Measurements from ENCODE around the gene SPCS2.
"Not testable (repeated sequence)": the region's sequence is repeated elsewhere in the genome, so short reads cannot be mapped to it uniquely, and the experiment has no call there.

The SPCS2 gene

GRCh38 chr11:75004215-75004614 lies 55.1 kb downstream of the SPCS2 start:
- DNase-seq = no peak

DNA sequence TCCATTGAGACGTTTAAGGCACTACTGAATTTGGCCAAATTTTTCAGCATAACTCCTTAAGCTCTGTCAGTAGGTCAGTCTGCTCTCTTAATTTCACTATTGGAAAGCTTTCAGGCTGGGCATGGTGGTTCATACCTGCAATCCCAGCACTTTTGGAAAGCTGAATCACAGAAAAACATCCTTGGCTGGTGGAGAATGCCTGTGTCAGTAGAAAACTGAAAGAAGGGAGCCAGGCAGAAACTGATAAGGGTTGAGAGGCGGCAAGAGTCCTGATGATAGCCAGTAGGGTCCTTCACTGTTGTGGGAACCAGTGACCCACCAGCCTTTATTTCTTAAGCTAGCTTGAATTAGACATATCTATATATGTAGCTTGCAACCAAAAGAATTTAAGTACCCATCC lies 62.3 kb downstream of the SPCS2 start:
- no peak for DNase-seq

GRCh38 chr11:75011872-75012271 lies 62.8 kb downstream of the SPCS2 start:
- DNase-seq = no peak

GRCh38 chr11:75013051-75013450 lies 64.0 kb downstream of the SPCS2 start:
- DNase-seq = no peak

- no peak for DNase-seq
Observed at GRCh38 chr11:75014129-75014528, 65.1 kb downstream of the SPCS2 start.

DNA sequence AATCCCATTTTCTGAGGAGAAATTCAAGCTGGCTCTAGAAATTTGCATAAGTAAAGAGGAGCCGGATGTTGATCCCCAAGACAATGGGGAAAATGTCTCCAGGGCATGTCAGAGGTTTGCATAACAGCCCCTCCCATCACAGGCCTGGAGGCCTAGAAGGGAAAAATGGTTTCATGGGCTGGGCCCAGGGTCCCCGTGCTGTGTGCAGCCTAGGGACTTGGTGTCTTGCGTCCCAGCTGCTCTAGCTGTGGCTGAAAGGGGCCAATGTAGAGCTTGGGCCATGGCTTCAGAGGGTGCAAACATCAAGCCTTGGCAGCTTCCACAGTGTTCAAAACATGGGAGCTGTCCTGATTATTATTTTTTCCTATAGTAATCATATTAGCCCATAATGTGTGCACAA lies 70.1 kb downstream of the SPCS2 start:
- not testable (repeated sequence) for DNase-seq

GRCh38 chr11:75020328-75020727 lies 71.3 kb downstream of the SPCS2 start:
- DNase-seq = not testable (repeated sequence)

GRCh38 chr11:75022296-75022695 lies 73.2 kb downstream of the SPCS2 start:
- DNase-seq = no peak

DNA sequence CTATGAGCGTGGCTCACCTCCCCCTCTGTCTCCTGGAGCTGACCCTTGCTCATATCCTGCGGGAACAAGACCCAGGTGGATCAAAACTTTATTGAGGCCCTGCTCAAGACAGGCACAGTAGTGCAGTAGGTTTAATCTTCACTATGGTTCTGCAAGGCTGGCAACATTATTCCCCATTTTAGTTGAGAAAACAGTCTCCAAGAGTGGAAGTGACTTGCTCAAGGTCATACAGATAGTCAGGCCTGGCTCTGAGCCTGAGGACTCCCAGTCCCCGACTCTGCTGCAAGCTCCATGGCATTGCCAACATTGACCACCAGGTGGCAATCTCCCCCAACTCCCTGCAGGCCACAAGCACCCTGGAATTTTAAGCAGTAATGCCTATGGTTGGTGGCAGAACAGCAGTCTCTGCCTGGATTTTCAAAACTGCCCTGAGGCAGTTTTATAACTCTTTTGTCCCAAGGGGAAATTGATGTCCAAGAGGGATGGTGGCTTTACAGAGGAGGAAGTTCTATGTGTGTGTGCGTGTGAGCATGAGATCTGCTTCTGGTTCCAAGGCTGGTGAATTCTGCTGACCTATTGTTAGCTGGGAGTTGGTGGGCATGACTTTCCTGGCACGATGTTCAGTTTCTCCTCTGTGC lies 73.8 kb downstream of the SPCS2 start:
- DNase-seq = peak; percentile 62

GRCh38 chr11:75023446-75024067 lies 74.5 kb downstream of the SPCS2 start:
- no peak for DNase-seq

- no peak for DNase-seq
Observed at GRCh38 chr11:75024068-75024449, 75.0 kb downstream of the SPCS2 start.

DNA sequence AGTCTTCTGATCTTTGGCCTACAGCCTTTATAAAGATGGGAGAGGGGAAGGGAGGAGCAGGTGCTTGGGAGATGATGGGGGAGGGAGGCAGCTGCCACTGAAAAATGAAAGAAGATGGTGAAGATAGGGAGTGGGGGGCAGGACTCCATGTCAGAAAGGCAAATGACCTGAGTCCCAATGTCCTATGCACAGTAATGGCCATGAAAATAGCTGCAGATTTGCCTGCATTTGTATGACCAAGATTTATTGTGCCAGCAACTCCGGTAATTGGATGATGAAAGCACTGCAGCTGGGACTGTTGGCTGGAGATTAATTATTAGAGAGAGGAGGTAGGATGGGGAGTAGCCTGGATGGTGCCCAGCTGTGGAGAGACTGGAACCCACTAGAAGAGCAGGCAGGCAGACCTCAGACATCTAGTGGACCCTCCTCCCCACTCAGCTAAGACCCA lies 75.7 kb downstream of the SPCS2 start:
- DNase-seq = peak; percentile 5

- DNase-seq = no peak
Observed at GRCh38 chr11:75025561-75025960, 76.5 kb downstream of the SPCS2 start.

DNA sequence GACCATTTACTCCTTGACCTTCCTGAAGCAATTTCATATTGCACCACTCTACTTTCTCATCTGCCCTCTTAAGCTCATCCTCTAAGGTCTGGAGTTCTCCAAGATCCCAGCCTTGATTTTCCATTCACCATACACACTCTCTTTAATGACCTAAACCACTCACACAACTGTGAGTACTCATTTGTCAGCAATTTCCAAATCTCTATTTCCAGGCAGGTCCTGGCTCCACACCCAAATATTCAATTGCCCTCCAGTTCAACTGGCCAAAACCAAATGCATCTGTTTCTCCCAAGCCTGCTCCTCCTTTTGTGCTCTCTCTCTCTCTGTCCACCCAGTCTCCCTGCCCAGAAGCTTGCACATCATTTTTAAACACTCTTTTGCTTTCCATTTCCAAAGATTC lies 79.3 kb downstream of the SPCS2 start:
- no peak for DNase-seq
